GM12878 (cell line): ENCODE measurements around the gene HPS3. TPM values are rescaled to one million over a fixed set of nuclear protein-coding genes. Genes with fewer than 3 reads are reported as not detected.

Source experiments
- ATAC-seq: fragments of 200-7000 bp; cut with Tn5 transposase; 3 replicates; pipeline ENCODE4 v1.9.1; 2020; ENCODE audit warnings: mild to moderate bottlenecking, moderate library complexity
- BruUV-seq: library from RNA; stranded (reverse); fragments of 400-500 nt; replicated peaks from 2 replicates; lab custom pipeline; 2021; lab: Mats Ljungman, UMichigan
- CTCF ChIA-PET: fragments of 300-600 bp; sonication (Branson Sonifier 250); formaldehyde crosslinking; extraction: SDS; loops from one replicate; lab custom pipeline; 2021; ENCODE audit warnings: inconsistent platforms; lab: Yijun Ruan, JAX
- POLR2A ChIA-PET: fragments of 350-600 bp; formaldehyde crosslinking; extraction: SDS; loops from one replicate; lab custom pipeline; 2021; ENCODE audit warnings: inconsistent platforms; lab: Charles Lee
- RAD21 ChIA-PET: fragments of 300-600 bp; sonication (Branson Sonifier 250); formaldehyde crosslinking; loops from one replicate; lab custom pipeline; 2023; ENCODE audit warnings: antibody characterized with exemption; ENCODE audit not compliant: unreplicated experiment; lab: Charles Lee
- SMC1A ChIA-PET: fragments of 300-600 bp; sonication (Branson Sonifier 250); formaldehyde crosslinking; loops from one replicate; lab custom pipeline; 2023; ENCODE audit not compliant: unreplicated experiment, uncharacterized antibody; lab: Charles Lee
- DNase-seq: peaks from one replicate; pipeline ENCODE4 v3.0.0-alpha.2; 2011; ENCODE audit warnings: low read depth, low spot score
- FAIRE-seq: peaks from 3 replicates; lab custom pipeline; 2011; peaks lifted over from hg19 to GRCh38; lab: Jason Lieb, UNC
- H2AFZ ChIP-seq: 2 replicates; pipeline ENCODE4 v1.6.0; 2011; ENCODE audit warnings: low read depth, low read length, control low read depth; ENCODE audit not compliant: control insufficient read depth
- H3K27ac ChIP-seq: 2 replicates; pipeline ENCODE4 v1.5.1; 2011; ENCODE audit warnings: control low read depth; ENCODE audit not compliant: control insufficient read depth, insufficient read depth
- H3K27me3 ChIP-seq, 2 experiments: replicated peaks in 1 of 2; 2 replicates each; pipeline versions ENCODE4 v1.6.0 to v1.6.1; 2011; ENCODE audit warnings: low read length in 1 of 2; ENCODE audit not compliant: control insufficient read depth in 2 of 2, insufficient read depth in 2 of 2
- H3K36me3 ChIP-seq, 2 experiments: 2 replicates each; pipeline ENCODE4 v1.5.1; 2011; ENCODE audit warnings: low read length in 1 of 2; ENCODE audit not compliant: control insufficient read depth in 2 of 2, insufficient read depth in 2 of 2
- H3K4me1 ChIP-seq: 2 replicates; pipeline ENCODE4 v1.6.1; 2011; ENCODE audit warnings: mild to moderate bottlenecking, low read length, moderate library complexity, mixed read lengths; ENCODE audit not compliant: control insufficient read depth, insufficient read depth
- H3K4me2 ChIP-seq: 2 replicates; pipeline ENCODE4 v1.6.0; 2011; ENCODE audit warnings: control low read depth; ENCODE audit not compliant: control insufficient read depth, insufficient read depth
- H3K4me3 ChIP-seq: fragments of 200-600 bp; sonication (generic); 2 replicates; pipeline ENCODE4 v1.5.1; 2016
- H3K79me2 ChIP-seq: 2 replicates; pipeline ENCODE4 v1.6.0; 2011; ENCODE audit warnings: low read length; ENCODE audit not compliant: control insufficient read depth, insufficient read depth
- H3K9ac ChIP-seq: 2 replicates; pipeline ENCODE4 v1.8.0; 2011; ENCODE audit warnings: low read length, control low read depth, mixed read lengths; ENCODE audit not compliant: control insufficient read depth, insufficient read depth
- H3K9me3 ChIP-seq: replicated peaks from 3 replicates; pipeline ENCODE4 v1.5.1; 2011; ENCODE audit warnings: mild to moderate bottlenecking, low read length; ENCODE audit not compliant: control insufficient read depth, insufficient read depth
- H4K20me1 ChIP-seq: 2 replicates; pipeline ENCODE4 v1.6.0; 2011; ENCODE audit not compliant: control insufficient read depth, insufficient read depth
- CHD4 ChIP-seq: fragments of 200-600 bp; sonication (generic); IDR thresholded peaks from 2 replicates; pipeline ENCODE4 v1.6.1; 2016; ENCODE audit warnings: mild to moderate bottlenecking
- ESRRA ChIP-seq: IDR thresholded peaks from 2 replicates; pipeline ENCODE4 v1.6.1; 2012; ENCODE audit warnings: mild to moderate bottlenecking, low read length, improper control_type of control experiment
- GABPA ChIP-seq: IDR thresholded peaks from 2 replicates; pipeline ENCODE4 v1.6.1; 2014; ENCODE audit warnings: antibody characterized with exemption, low read depth, mild to moderate bottlenecking, inconsistent platforms
- MYC ChIP-seq: IDR thresholded peaks from 2 replicates; pipeline ENCODE4 v1.6.1; 2011; ENCODE audit warnings: mild to moderate bottlenecking, low read length, moderate library complexity, inconsistent platforms; ENCODE audit not compliant: insufficient read depth, insufficient replicate concordance, insufficient read length, severe bottlenecking
- NBN ChIP-seq: fragments of 450-650 bp; IDR thresholded peaks from 2 replicates; pipeline ENCODE4 v1.6.1; 2016
- SREBF2 ChIP-seq: IDR thresholded peaks from 2 replicates; pipeline ENCODE4 v1.6.1; 2012; ENCODE audit warnings: mild to moderate bottlenecking, low read length
- TARDBP ChIP-seq: IDR thresholded peaks from 2 replicates; pipeline ENCODE4 v1.6.1; 2016; ENCODE audit warnings: borderline replicate concordance
- WGBS: methylation state at CpG from one replicate; pipeline ENCODE4 v1.1.6; 2016; ENCODE audit warnings: low lambda C conversion rate; ENCODE audit not compliant: insufficient replicate concordance, insufficient coverage; ENCODE audit errors: missing lambda C conversion rate; 5-methylcytosine and 5-hydroxymethylcytosine counted together
- in situ Hi-C: fragments of 300-500 bp; cut with MboI; formaldehyde crosslinking; loops from 9 replicates; pipeline ENCODE4 v1.14.3; 2018; ENCODE audit warnings: mixed read lengths
- intact Hi-C: fragments of 100-400 bp; cut with micrococcal nuclease; formaldehyde crosslinking; loops from one replicate; pipeline ENCODE4 v1.14.2; 2022; ENCODE audit not compliant: unreplicated experiment
- polyA plus RNA-seq, 11 experiments: library from polyadenylated mRNA; depleted of rRNA in 4 of 11; unstranded in 6 of 11; stranded (reverse) in 5 of 11; fragments of >200 nt; fragmentation: Nextera tagmentation in 4 of 11; fragmentation: Illumina TruSeq in 1 of 11; extraction: Ambion mirVana in 4 of 11; extraction: Trizol in 1 of 11; gene quantifications; 1 replicate in 1 of 11; 2 replicates in 10 of 11; pipeline versions ENCODE4 v1.2.1 to v1.2.3, GENCODE V29; 2011 to 2016; ENCODE audit warnings: inconsistent platforms in 2 of 11, missing spikeins in 2 of 11, low read depth in 1 of 11
- total RNA-seq, 4 experiments: library from RNA; depleted of rRNA in 3 of 4; stranded (reverse); fragments of >200 nt in 3 of 4; fragmentation: Illumina TruSeq in 1 of 4; extraction: Trizol in 1 of 4; gene quantifications; 2 replicates each; pipeline versions ENCODE4 v1.2.1 to v1.2.3, GENCODE V29; 2013 to 2021
- TF ChIP-seq, protein P1 (sequence below): fragments of 450-650 bp; IDR thresholded peaks from 2 replicates; pipeline ENCODE4 v1.6.1; 2017; ENCODE audit warnings: low read depth, mild to moderate bottlenecking, moderate library complexity
- TF ChIP-seq, protein P2 (sequence below): fragments of 450-650 bp; IDR thresholded peaks from 2 replicates; pipeline ENCODE4 v1.6.1; 2016; ENCODE audit warnings: mild to moderate bottlenecking, moderate library complexity, borderline replicate concordance
- TF ChIP-seq, protein P3 (sequence below), 3 experiments: IDR thresholded peaks in 2 of 3; conservative IDR thresholded peaks in 1 of 3; 2 replicates each; pipeline ENCODE4 v1.5.1; 2011; ENCODE audit warnings: low read depth in 3 of 3, low read length in 3 of 3, mild to moderate bottlenecking in 3 of 3, control low read depth in 2 of 3, moderate library complexity in 2 of 3, inconsistent platforms in 1 of 3, mixed read lengths in 1 of 3; ENCODE audit not compliant: control insufficient read depth in 2 of 3, insufficient read depth in 1 of 3; ENCODE audit errors: extremely low read depth in 1 of 3

The HPS3 gene
- total and polyA plus RNA-seq, 10 of the 15 experiments (the other 5 are each of a cell fraction or from before 2014, with no cell fraction given), result 2.7 to 26.5 (median 14.8) TPM

DNA sequence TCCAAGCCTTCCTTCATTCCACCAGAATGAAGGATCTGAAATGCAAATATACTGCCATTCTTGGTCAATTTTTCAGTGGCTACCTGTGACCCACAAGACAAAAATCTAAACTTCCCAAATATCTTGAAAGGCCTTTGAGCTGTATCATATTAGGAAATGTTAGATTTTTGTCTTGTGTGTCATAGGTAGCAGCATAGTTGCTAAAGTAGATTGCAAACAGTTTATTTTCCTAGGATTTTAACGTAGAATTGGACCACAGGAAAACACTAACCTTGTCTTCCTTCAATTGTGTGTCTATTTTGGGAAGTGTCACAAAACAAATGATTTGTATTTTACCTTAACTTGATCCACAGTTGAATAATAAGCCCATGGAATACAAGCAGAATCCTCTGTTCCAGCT is 49.8 kb downstream of the HPS3 start:
- in situ Hi-C loops (no loop called here), intact Hi-C loops (no loop called here)
- Histone ChIP-seq H3K4me2 (no peak overlapping the region), H3K27me3 (no peaks in the 10 kb centered on the region), H3K27ac (no peak overlapping the region), H4K20me1 (no peaks in the 10 kb centered on the region), H3K4me1 (peaks cover 9% of the 10 kb centered on the region; the same call in 1 of the 2 replicates), H3K4me3 (no peak overlapping the region), H3K36me3 (no peaks in the 10 kb centered on the region), H2AFZ (no peak overlapping the region), H3K9me3 (no peaks in the 10 kb centered on the region; the same call in 2 of the 3 replicates), H3K9ac (no peak overlapping the region), H3K79me2 (no peaks in the 10 kb centered on the region)
- ChIA-PET SMC1A (interaction anchor here (1.0 to 1.4 kb wide), 2 partner anchors 11 to 19 kb away, joined by 3 to 4 read pairs; no protein-coding TSS in a partner anchor), CTCF (interaction anchor here (0.8 to 1.1 kb wide), 4 partner anchors 11 to 224 kb away, joined by 3 to 5 read pairs (median 3); no protein-coding TSS in a partner anchor), RAD21 (no interaction called here), POLR2A (no interaction called here)
- BruUV-seq, result no TSS peak
- DNase-seq, result no peak
- TF ChIP-seq MYC (no peak), ESRRA (no peak), NBN (no peak), SREBF2 (no peak), CHD4 (no peak), GABPA (no peak), TARDBP (no peak)
- TF ChIP-seq, protein P1, sequence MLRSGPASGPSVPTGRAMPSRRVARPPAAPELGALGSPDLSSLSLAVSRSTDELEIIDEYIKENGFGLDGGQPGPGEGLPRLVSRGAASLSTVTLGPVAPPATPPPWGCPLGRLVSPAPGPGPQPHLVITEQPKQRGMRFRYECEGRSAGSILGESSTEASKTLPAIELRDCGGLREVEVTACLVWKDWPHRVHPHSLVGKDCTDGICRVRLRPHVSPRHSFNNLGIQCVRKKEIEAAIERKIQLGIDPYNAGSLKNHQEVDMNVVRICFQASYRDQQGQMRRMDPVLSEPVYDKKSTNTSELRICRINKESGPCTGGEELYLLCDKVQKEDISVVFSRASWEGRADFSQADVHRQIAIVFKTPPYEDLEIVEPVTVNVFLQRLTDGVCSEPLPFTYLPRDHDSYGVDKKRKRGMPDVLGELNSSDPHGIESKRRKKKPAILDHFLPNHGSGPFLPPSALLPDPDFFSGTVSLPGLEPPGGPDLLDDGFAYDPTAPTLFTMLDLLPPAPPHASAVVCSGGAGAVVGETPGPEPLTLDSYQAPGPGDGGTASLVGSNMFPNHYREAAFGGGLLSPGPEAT, result no peak
- TF ChIP-seq, protein P2, sequence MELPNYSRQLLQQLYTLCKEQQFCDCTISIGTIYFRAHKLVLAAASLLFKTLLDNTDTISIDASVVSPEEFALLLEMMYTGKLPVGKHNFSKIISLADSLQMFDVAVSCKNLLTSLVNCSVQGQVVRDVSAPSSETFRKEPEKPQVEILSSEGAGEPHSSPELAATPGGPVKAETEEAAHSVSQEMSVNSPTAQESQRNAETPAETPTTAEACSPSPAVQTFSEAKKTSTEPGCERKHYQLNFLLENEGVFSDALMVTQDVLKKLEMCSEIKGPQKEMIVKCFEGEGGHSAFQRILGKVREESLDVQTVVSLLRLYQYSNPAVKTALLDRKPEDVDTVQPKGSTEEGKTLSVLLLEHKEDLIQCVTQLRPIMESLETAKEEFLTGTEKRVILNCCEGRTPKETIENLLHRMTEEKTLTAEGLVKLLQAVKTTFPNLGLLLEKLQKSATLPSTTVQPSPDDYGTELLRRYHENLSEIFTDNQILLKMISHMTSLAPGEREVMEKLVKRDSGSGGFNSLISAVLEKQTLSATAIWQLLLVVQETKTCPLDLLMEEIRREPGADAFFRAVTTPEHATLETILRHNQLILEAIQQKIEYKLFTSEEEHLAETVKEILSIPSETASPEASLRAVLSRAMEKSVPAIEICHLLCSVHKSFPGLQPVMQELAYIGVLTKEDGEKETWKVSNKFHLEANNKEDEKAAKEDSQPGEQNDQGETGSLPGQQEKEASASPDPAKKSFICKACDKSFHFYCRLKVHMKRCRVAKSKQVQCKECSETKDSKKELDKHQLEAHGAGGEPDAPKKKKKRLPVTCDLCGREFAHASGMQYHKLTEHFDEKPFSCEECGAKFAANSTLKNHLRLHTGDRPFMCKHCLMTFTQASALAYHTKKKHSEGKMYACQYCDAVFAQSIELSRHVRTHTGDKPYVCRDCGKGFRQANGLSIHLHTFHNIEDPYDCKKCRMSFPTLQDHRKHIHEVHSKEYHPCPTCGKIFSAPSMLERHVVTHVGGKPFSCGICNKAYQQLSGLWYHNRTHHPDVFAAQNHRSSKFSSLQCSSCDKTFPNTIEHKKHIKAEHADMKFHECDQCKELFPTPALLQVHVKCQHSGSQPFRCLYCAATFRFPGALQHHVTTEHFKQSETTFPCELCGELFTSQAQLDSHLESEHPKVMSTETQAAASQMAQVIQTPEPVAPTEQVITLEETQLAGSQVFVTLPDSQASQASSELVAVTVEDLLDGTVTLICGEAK, result no peak
- TF ChIP-seq, protein P3, sequence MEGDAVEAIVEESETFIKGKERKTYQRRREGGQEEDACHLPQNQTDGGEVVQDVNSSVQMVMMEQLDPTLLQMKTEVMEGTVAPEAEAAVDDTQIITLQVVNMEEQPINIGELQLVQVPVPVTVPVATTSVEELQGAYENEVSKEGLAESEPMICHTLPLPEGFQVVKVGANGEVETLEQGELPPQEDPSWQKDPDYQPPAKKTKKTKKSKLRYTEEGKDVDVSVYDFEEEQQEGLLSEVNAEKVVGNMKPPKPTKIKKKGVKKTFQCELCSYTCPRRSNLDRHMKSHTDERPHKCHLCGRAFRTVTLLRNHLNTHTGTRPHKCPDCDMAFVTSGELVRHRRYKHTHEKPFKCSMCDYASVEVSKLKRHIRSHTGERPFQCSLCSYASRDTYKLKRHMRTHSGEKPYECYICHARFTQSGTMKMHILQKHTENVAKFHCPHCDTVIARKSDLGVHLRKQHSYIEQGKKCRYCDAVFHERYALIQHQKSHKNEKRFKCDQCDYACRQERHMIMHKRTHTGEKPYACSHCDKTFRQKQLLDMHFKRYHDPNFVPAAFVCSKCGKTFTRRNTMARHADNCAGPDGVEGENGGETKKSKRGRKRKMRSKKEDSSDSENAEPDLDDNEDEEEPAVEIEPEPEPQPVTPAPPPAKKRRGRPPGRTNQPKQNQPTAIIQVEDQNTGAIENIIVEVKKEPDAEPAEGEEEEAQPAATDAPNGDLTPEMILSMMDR (IDR thresholded peaks at IDR 0.05 in 2 of 3, conservative IDR thresholded peaks at IDR 0.05 in 1 of 3; ENCODE audit: control insufficient read depth in 2 of 3, extremely low read depth in 1 of 3, insufficient read depth in 1 of 3, low read depth in 3 of 3, low read length in 3 of 3), result no peak
- no peak for ATAC-seq
- no peak for FAIRE-seq
- 94% methylated on average over 1 of the region's 1 CpG for WGBS
